GM18511 (cell line): ENCODE measurements around the gene FBXW12.

Experiments
- ATAC-seq: cut with Tn5 transposase; IDR thresholded peaks from one replicate; pipeline ENCODE4 v1.9.1; 2021; ENCODE audit warnings: mild to moderate bottlenecking, moderate library complexity; ENCODE audit not compliant: unreplicated experiment

The FBXW12 gene

GRCh38 chr3:48407542-48408099 lies 35.6 kb downstream of the FBXW12 start:
- ATAC-seq = no peak

DNA sequence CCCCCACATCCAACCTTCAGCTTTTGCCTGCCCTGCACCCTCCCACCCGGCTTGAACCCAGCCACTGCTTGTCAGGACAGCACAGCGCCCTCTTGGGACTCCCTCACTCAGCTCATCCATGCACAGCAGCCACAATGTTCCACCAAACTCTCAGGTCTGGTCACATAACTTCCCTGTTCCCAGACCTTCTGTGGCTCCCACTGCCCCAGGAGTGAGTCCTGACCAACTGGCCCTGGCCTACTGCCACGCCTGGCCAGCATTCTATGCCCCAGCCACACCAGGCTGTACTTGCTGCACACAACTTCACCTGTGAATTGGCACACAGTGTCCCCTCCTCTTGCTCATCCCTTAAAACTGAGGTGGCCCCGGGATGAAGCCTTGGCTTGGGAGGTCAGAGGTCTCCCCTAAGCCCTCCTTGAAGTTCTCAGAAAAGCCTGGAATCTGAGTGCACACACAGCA lies 36.8 kb downstream of the FBXW12 start:
- no peak for ATAC-seq

- ATAC-seq = no peak
These were observed 37.5 kb downstream of the FBXW12 start for GRCh38 chr3:48409291-48410201.

DNA sequence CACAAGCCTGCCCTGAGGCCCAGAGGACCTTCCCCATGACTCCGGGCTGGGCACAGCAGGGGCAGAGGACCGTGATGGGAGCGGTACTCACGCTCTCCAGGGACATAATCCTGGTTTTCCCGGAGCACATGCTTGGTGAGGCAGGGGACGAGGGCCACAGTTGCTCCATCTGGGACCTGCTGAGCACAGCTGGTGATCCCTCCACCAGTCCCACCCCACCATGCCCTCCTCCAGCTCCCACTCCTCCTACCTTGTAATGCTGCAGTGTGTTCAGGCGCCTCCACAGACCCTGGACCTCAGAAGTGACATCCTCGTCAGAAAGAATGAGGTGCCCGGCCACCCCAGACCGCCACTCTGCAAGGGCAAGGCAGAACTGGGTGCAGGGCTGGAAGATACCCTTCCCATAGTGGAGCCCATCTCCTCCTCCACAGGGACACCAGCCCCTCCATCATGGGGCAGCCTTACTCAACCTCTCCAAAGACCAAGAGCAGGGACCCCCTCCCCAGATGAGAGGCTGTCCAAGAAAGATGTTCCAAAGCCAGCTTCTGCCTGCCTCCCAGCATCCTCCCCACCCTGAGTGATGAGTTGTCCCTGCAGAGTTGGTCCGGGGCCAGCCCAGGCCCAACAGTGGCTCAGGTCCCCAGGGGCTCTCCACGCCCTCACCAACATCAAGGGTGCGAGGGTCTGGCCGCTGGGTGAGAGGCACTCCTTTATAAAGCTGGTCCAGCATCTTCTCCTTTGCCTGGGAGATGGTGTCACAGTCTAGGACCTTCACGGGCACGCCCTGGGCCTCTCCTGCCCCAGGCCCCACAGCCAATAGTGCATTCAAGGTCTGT lies 38.4 kb downstream of the FBXW12 start:
- ATAC-seq = no peak

- no peak for ATAC-seq
These were observed 39.1 kb downstream of the FBXW12 start for GRCh38 chr3:48411041-48411588.

DNA sequence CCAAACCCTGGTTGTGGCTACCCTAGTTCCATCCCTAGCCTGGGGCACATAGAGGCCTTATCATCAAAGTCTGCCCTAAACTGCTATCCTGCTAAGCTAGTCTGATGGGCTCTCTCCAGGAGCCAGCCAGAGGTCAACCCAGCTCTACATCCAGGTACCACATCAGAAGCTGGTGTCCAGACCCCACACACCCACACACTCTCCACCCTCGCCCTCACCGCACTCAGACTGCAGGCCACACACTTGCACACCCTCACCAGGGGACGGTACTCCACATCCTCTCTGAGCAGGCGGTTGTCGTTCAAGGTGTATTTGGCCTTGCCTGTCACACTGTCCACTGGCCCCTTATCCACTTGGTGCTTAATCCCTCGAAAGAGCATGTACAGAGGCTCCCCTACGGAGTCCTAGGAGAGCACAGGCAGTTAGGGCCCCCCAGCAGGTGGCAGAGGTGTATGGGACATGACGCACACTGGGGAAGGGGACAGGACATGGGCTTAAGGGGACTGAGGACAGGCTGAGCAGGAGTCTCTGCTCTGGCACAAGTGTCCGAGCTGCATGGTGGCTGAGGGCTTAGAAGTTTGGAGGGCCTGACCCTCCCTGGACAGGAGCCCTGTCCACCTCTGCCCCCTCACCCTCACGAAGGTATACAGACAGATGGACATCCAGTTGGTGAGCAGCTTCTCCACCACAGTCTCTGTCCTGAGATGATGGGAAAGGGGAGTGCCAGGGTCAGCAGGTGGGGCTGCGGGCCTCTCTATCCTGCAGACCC lies 39.8 kb downstream of the FBXW12 start:
- ATAC-seq = no peak

GRCh38 chr3:48412375-48413001 lies 40.5 kb downstream of the FBXW12 start:
- ATAC-seq = no peak

DNA sequence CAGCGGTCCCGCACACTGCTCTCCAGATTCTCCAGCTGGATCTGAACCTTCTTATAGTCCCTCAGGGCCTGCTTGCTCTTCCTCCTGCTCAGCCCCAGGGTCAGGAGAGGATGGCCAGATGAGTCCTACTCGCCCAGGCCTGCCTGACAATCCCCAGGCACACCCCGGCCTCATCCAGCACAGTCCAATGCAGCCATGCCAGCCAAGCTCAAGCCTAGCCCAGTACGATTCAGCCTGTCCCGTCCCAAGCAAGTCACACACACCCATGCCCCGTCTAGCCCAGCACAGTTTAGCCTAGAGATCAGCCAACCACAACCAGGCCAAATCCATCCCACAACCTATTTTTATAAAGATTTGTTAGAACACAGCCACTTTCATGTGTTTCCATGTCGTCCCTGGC lies 41.1 kb downstream of the FBXW12 start:
- ATAC-seq = no peak

- ATAC-seq = no peak
These were observed 41.6 kb downstream of the FBXW12 start for GRCh38 chr3:48413611-48414010.

- no peak for ATAC-seq
These were observed 42.6 kb downstream of the FBXW12 start for GRCh38 chr3:48414376-48415250.

DNA sequence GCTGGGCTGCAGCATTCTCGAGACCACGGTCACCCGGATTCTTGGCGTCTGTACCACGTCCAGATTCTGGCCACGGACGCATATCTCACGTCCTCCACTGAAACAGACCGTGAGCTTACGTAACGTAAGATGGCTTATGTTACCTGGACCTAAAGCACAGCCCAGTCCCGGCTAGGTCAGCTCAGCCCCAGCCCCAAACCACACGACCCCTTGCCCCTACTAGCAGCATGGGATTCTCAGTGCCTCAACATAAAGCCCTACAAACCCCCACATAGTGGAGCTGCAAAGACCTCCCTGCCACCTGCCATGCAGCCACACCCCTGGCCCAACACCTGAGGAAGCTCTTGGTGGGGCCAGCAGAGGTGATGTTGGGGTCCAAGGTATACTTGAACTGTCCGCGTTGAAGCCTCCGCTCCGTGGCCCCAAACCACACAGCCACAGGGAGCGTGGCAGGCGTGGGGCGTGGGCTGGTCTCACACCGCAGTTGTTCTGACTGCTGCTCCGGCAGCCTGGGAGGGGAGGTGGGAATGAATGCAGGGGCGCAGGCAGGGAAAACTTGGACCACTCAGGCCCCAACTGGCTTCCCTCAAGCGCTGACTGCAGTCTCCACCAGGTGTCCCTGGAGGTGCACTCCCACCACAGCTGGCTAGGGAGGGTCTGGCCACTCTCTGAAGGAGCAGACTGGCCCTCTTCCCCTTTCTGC lies 43.4 kb downstream of the FBXW12 start:
- ATAC-seq = no peak

DNA sequence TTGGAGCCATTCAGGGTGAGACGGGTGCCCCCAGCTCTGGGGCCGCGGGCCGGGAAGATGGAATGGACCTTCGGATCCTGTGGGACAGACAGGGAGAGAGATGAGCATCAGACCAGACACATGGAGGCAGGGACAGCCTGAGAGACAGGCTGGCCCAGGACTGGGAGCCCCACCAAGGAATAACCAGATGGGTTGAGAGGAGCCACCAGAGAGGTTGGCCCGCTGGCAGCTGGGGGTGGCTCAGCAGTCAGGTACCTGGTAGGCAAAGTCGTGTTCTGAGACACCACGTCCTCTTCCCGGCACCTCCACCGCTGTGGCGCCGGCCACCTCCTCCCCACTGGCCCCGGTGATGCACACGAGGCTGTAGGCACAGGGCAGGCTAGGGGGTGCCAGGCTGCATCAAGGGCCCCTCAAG lies 44.1 kb downstream of the FBXW12 start:
- no peak for ATAC-seq

DNA sequence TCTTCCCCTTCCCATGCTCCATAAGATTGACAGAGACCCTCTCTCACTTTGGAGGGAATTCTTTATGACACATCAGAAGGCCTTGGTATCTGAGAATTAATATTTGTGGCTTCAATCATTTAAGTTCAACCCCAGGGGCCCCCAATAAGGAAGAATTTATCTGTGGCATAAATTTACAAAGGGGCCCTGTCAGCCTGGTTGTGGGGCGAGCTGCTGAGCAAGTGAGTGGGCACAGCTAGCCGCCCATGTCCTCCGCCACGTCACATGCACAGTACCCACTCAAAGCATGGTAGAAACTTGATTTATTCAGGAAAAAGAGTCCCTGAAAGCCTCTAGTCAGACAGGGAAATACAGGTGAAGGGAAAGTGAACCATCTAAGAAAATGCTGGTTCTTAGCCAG lies 44.5 kb downstream of the FBXW12 start:
- ATAC-seq = no peak

DNA sequence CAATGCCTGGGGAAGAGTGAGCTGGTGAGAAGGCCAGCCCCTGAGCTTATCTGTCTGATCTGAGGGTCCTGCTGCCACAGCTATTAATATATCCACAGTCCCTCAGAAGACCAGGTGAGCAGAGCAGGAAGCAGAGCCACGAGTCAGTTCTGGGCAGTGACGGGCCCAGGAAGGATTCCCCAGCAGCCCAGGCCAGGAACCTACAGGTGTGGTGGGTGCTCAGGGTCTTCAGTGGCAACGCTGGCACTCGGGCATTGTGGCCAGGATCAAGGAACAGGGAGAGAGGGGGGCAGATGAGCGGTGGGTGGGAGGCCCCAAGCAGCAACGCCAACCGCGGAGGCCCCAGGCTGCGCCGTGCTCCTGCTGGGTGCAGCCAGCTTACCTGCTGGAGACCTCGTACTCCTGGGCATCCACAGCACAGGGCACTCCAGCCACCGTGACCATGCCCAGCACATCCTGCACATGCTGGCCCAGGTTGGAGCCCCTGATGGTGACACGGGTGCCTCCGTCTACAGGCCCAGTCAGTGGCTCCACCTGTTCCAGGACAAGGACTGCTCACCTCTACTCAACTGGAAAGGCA lies 45.6 kb downstream of the FBXW12 start:
- no peak for ATAC-seq

DNA sequence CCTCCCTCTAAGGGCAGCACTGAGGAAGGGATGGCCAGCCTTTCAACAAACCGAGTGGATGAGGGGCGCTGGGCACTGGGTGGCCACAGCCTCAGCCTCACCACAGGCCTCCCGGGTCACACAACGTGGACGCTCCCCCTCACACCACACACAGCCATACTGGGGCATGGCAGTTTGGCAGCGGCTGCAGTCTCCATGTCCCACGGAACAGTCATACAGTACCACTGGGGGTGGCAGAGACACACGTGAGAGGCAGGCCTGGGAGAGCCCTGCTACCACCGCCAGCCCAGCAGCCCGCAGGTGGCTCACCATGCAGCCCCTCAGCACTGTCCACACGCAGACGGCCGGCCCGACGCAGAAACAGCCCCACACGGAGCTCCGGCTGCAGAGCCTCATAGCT lies 46.1 kb downstream of the FBXW12 start:
- no peak for ATAC-seq

- no peak for ATAC-seq
These were observed 46.6 kb downstream of the FBXW12 start for GRCh38 chr3:48418651-48419050.

DNA sequence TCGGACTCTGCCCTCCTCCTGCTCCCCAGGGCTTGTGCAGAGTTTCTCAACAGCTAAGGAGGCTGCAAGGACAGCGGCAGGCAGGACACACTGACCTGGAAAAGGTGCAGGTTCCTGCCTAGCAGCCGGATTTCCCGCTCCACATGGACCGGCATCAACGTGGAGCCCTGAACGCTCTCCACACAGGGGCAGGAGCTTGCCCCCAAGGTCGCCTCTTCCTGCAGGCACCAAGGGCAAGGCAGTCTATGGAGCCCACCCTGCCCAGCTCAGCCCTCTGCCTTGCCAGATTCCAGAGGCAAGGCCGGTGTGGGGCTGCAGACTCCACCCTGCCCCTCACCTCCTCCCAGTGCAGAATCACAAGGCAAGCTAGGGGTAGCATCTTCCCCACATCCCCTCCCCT lies 47.1 kb downstream of the FBXW12 start:
- no peak for ATAC-seq

DNA sequence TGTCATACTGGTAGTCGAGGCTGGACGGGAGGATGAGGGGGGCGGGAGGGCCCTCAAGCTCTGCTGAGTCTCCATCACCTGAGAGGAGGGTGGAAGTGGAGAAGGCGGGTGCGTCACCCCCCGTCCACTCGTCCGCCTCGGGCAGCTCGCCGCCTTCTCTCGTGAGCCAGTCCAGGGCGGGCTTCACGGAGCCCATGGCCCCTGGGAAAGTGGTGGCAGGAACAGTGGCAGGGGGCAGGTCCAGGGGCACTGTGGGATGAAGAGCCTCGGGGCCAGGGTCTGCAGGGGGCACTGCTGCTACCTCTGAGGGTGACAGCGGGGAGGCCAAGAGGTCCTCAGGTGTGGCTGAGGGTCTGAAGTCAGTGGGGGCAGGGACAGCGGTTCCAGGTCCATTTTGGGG lies 47.6 kb downstream of the FBXW12 start:
- ATAC-seq = no peak
